GM23338 (cell line): ENCODE measurements around the gene FTH1. TPM values are rescaled to one million over a fixed set of nuclear protein-coding genes. Genes with fewer than 3 reads are reported as not detected.

Experiments used
- ATAC-seq: fragments of 200-7000 bp; cut with Tn5 transposase; 3 replicates; pipeline ENCODE4 v1.9.1; 2020
- DNase-seq: peaks from one replicate; pipeline ENCODE4 v3.0.0-alpha.2; 2015; ENCODE audit warnings: low spot score
- H2AFZ ChIP-seq: fragments of 200-600 bp; sonication (generic); 2 replicates; pipeline ENCODE4 v1.8.0; 2016; ENCODE audit warnings: antibody characterized with exemption, mild to moderate bottlenecking, moderate library complexity
- H3F3A ChIP-seq: fragments of 200-600 bp; sonication (generic); replicated peaks from 2 replicates; pipeline ENCODE4 v1.8.0; 2017; ENCODE audit warnings: antibody characterized with exemption, mixed run types, low read depth
- H3K27ac ChIP-seq: fragments of 200-600 bp; sonication (generic); 2 replicates; pipeline ENCODE4 v1.6.1; 2016; ENCODE audit warnings: low read depth
- H3K27me3 ChIP-seq: fragments of 200-600 bp; sonication (generic); 2 replicates; pipeline ENCODE4 v1.8.0; 2016; ENCODE audit warnings: mild to moderate bottlenecking, mixed run types, moderate library complexity; ENCODE audit not compliant: insufficient read depth
- H3K36me3 ChIP-seq: fragments of 200-600 bp; sonication (generic); 2 replicates; pipeline ENCODE4 v1.8.0; 2016; ENCODE audit warnings: mild to moderate bottlenecking; ENCODE audit not compliant: insufficient read depth
- H3K4me1 ChIP-seq: fragments of 200-600 bp; sonication (generic); 2 replicates; pipeline ENCODE4 v1.8.0; 2016; ENCODE audit warnings: mild to moderate bottlenecking, moderate library complexity; ENCODE audit not compliant: insufficient read depth
- H3K4me2 ChIP-seq: fragments of 200-600 bp; sonication (generic); 2 replicates; pipeline ENCODE4 v1.7.1; 2017; ENCODE audit warnings: mixed run types
- H3K4me3 ChIP-seq: fragments of 200-600 bp; sonication (generic); 2 replicates; pipeline ENCODE4 v1.6.1; 2016; ENCODE audit warnings: mixed run types
- H3K79me2 ChIP-seq: fragments of 200-600 bp; sonication (generic); replicated peaks from 2 replicates; pipeline ENCODE4 v1.8.0; 2017; ENCODE audit warnings: mild to moderate bottlenecking; ENCODE audit not compliant: insufficient read depth
- H3K9me2 ChIP-seq: fragments of 200-600 bp; sonication (generic); 2 replicates; pipeline ENCODE4 v1.8.0; 2017; ENCODE audit not compliant: insufficient read depth
- H4K20me1 ChIP-seq: fragments of 200-600 bp; sonication (generic); replicated peaks from 2 replicates; pipeline ENCODE4 v1.8.0; 2017; ENCODE audit warnings: mild to moderate bottlenecking; ENCODE audit not compliant: insufficient read depth
- H3K27ac Mint-ChIP-seq: 2 replicates; pipeline ENCODE4 v1.8.0; 2020; ENCODE audit warnings: inconsistent platforms, mild to moderate bottlenecking, moderate library complexity, mixed read lengths
- H3K27me3 Mint-ChIP-seq: 3 replicates; pipeline ENCODE4 v1.8.0; 2022; ENCODE audit warnings: low read depth, mild to moderate bottlenecking, moderate library complexity, mixed read lengths, inconsistent platforms; ENCODE audit not compliant: insufficient read depth, poor library complexity
- H3K36me3 Mint-ChIP-seq: 3 replicates; pipeline ENCODE4 v1.8.0; 2021; ENCODE audit warnings: low read depth, mild to moderate bottlenecking, inconsistent platforms, moderate library complexity, mixed read lengths
- H3K4me1 Mint-ChIP-seq: 3 replicates; pipeline ENCODE4 v1.8.0; 2020; ENCODE audit warnings: mild to moderate bottlenecking, inconsistent platforms, mixed read lengths
- H3K4me3 Mint-ChIP-seq: 3 replicates; pipeline ENCODE4 v1.8.0; 2021; ENCODE audit warnings: moderate library complexity, mild to moderate bottlenecking, inconsistent platforms, mixed read lengths
- H3K9me3 Mint-ChIP-seq: 3 replicates; pipeline ENCODE4 v1.8.0; 2020; ENCODE audit warnings: moderate library complexity, mild to moderate bottlenecking, inconsistent platforms, mixed read lengths
- CREB1 ChIP-seq: fragments of 250-450 bp; sonication (Bioruptor Pico); IDR thresholded peaks from 2 replicates; pipeline ENCODE4 v1.5.0; 2020; ENCODE audit warnings: low read depth, mild to moderate bottlenecking, moderate library complexity
- EZH2 ChIP-seq: fragments of 200-600 bp; sonication (generic); IDR thresholded peaks from one replicate; pipeline ENCODE4 v1.8.0; 2017; ENCODE audit warnings: antibody characterized with exemption, mild to moderate bottlenecking, low read depth; ENCODE audit not compliant: unreplicated experiment
- EZH2phosphoT487 ChIP-seq: fragments of 200-600 bp; sonication (generic); IDR thresholded peaks from one replicate; pipeline ENCODE4 v1.8.1; 2018; ENCODE audit warnings: antibody characterized with exemption; ENCODE audit not compliant: unreplicated experiment
- POLR2AphosphoS5 ChIP-seq: IDR thresholded peaks from 2 replicates; pipeline ENCODE4 v1.6.1; 2016; ENCODE audit warnings: antibody characterized with exemption, low read depth
- ZNF114 ChIP-seq: fragments of 250-450 bp; sonication (Bioruptor Pico); IDR thresholded peaks from 2 replicates; pipeline ENCODE4 v1.5.0; 2020; ENCODE audit warnings: mild to moderate bottlenecking, moderate library complexity
- ZNF331 ChIP-seq: fragments of 250-450 bp; sonication (Bioruptor Pico); IDR thresholded peaks from 2 replicates; pipeline ENCODE4 v1.5.0; 2020; ENCODE audit warnings: low read depth, mild to moderate bottlenecking, moderate library complexity
- ZNF462 ChIP-seq: fragments of 250-450 bp; sonication (Bioruptor Pico); IDR thresholded peaks from 2 replicates; pipeline ENCODE4 v1.5.0; 2020; ENCODE audit warnings: mild to moderate bottlenecking, moderate library complexity
- polyA plus RNA-seq: library from polyadenylated mRNA; unstranded; fragments of >200 nt; fragmentation: Nextera tagmentation; extraction: Ambion mirVana; gene quantifications from 2 replicates; pipeline ENCODE4 v1.2.1, GENCODE V29; 2016
- total RNA-seq: library from RNA; depleted of rRNA; stranded (reverse); fragments of >200 nt; shearing (Covaris generic); gene quantifications from 2 replicates; pipeline ENCODE4 v1.2.3, GENCODE V29; 2014
- TF ChIP-seq, protein P1 (sequence below): IDR thresholded peaks from 2 replicates; pipeline ENCODE4 v1.6.1; 2016; ENCODE audit warnings: antibody characterized with exemption
- TF ChIP-seq, protein P2 (sequence below), 2 experiments: fragments of 200-600 bp in 1 of 2; sonication (generic) in 1 of 2; conservative IDR thresholded peaks; 2 replicates each; pipeline versions ENCODE4 v1.5.1 to v1.6.1; 2016 to 2017; ENCODE audit warnings: antibody characterized with exemption in 2 of 2, low read depth in 2 of 2, mild to moderate bottlenecking in 2 of 2, moderate library complexity in 1 of 2

FTH1 gene
- total and polyA plus RNA-seq, 2 experiments from 2014 or later, result 718 to 2,750 TPM

GRCh38 chr11:62001450-62002191 is 34.2 kb upstream of the FTH1 start (continued):
- TF ChIP-seq ZNF114 (no peak), EZH2phosphoT487 (no peak)
- TF ChIP-seq, protein P1, sequence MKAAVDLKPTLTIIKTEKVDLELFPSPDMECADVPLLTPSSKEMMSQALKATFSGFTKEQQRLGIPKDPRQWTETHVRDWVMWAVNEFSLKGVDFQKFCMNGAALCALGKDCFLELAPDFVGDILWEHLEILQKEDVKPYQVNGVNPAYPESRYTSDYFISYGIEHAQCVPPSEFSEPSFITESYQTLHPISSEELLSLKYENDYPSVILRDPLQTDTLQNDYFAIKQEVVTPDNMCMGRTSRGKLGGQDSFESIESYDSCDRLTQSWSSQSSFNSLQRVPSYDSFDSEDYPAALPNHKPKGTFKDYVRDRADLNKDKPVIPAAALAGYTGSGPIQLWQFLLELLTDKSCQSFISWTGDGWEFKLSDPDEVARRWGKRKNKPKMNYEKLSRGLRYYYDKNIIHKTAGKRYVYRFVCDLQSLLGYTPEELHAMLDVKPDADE, result no peak

- Histone ChIP-seq H3K27ac (no peak overlapping the region), H3F3A (no peaks in the 10 kb centered on the region), H4K20me1 (no peaks in the 10 kb centered on the region), H3K4me3 (no peak overlapping the region), H3K4me2 (no peak overlapping the region), H3K27me3 (no peaks in the 10 kb centered on the region), H3K9me2 (no peaks in the 10 kb centered on the region; the same call in 1 of the 2 replicates), H3K79me2 (no peaks in the 10 kb centered on the region), H3K4me1 (no peaks in the 10 kb centered on the region), H2AFZ (peak overlapping the region; percentile 18; the same call in 1 of the 2 replicates), H3K36me3 (0 out of 2 replicates have a peak, but pooled peaks cover 6% of the 10 kb centered on the region)
- no peak for ATAC-seq
- no peak overlapping the region for H3K4me3 Mint-ChIP-seq
- H3K4me1 Mint-ChIP-seq, result peaks cover 11% of the 10 kb centered on the region; the same call in 2 of the 3 replicates
- peaks cover 27% of the 10 kb centered on the region for H3K9me3 Mint-ChIP-seq
- DNase-seq, result no peak
- peaks cover 20% of the 10 kb centered on the region for H3K36me3 Mint-ChIP-seq
- H3K27me3 Mint-ChIP-seq, result peaks cover 2% of the 10 kb centered on the region
- H3K27ac Mint-ChIP-seq, result no peak overlapping the region
- TF ChIP-seq EZH2 (no peak), ZNF462 (CRISPR knock-in tag) (no peak), CREB1 (no peak), ZNF331 (CRISPR knock-in tag) (no peak), ZNF114 (no peak), POLR2AphosphoS5 (no peak)
- TF ChIP-seq, protein P2, sequence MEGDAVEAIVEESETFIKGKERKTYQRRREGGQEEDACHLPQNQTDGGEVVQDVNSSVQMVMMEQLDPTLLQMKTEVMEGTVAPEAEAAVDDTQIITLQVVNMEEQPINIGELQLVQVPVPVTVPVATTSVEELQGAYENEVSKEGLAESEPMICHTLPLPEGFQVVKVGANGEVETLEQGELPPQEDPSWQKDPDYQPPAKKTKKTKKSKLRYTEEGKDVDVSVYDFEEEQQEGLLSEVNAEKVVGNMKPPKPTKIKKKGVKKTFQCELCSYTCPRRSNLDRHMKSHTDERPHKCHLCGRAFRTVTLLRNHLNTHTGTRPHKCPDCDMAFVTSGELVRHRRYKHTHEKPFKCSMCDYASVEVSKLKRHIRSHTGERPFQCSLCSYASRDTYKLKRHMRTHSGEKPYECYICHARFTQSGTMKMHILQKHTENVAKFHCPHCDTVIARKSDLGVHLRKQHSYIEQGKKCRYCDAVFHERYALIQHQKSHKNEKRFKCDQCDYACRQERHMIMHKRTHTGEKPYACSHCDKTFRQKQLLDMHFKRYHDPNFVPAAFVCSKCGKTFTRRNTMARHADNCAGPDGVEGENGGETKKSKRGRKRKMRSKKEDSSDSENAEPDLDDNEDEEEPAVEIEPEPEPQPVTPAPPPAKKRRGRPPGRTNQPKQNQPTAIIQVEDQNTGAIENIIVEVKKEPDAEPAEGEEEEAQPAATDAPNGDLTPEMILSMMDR (conservative IDR thresholded peaks at IDR 0.05; ENCODE audit: low read depth in 2 of 2), result no peak
- TF ChIP-seq, protein P1, result no peak
Measured at GRCh38 chr11:62000539-62001446, 33.4 kb upstream of the FTH1 start.
